ENCODE measurements around the gene ZBTB38. TPM values are rescaled to one million over a fixed set of nuclear protein-coding genes. Genes with fewer than 3 reads are reported as not detected.

ZBTB38 gene
- 10 to 100 TPM; 49.7 to 63.0 (median 59.4) TPM for polyA plus RNA-seq (ENCODE audit: insufficient read length in 4 of 4)

GRCh38 chr3:141368062-141368924 lies at the start of gene ZBTB38:
TSS of gene ZBTB38 (plus strand) at chr3:141368504. CDS start at chr3:141442389, 73,885 bp downstream.
- peak in 1 of 4 donors; percentile 65 for DNase-seq (ENCODE audit: low read depth in 4 of 4, low spot score in 3 of 4)

GRCh38 chr3:141320399-141321108 lies 47.8 kb upstream of the ZBTB38 start:
- DNase-seq (ENCODE audit: low read depth in 4 of 4, low spot score in 3 of 4): no peak

- DNase-seq (ENCODE audit: low read depth in 4 of 4, low spot score in 3 of 4): no peak
These were observed 47.2 kb upstream of the ZBTB38 start for GRCh38 chr3:141321109-141321497.

- no peak for DNase-seq (ENCODE audit: low read depth in 4 of 4, low spot score in 3 of 4)
These were observed 44.2 kb upstream of the ZBTB38 start for GRCh38 chr3:141323936-141324704.

GRCh38 chr3:141326123-141326522 lies 42.2 kb upstream of the ZBTB38 start:
- peak in 1 of 4 donors; percentile 20 for DNase-seq (ENCODE audit: low read depth in 4 of 4, low spot score in 3 of 4)

GRCh38 chr3:141326626-141327025 lies 41.7 kb upstream of the ZBTB38 start:
- DNase-seq (ENCODE audit: low read depth in 4 of 4, low spot score in 3 of 4): no peak

- DNase-seq (ENCODE audit: low read depth in 4 of 4, low spot score in 3 of 4): no peak
These were observed 39.8 kb upstream of the ZBTB38 start for GRCh38 chr3:141328286-141329166.

- DNase-seq (ENCODE audit: low read depth in 4 of 4, low spot score in 3 of 4): no peak
These were observed 38.1 kb upstream of the ZBTB38 start for GRCh38 chr3:141330235-141330634.

GRCh38 chr3:141330718-141331376 lies 37.5 kb upstream of the ZBTB38 start:
- no peak for DNase-seq (ENCODE audit: low read depth in 4 of 4, low spot score in 3 of 4)

- no peak for DNase-seq (ENCODE audit: low read depth in 4 of 4, low spot score in 3 of 4)
These were observed 36.7 kb upstream of the ZBTB38 start for GRCh38 chr3:141331377-141332318.

GRCh38 chr3:141332416-141332815 lies 35.9 kb upstream of the ZBTB38 start:
- no peak for DNase-seq (ENCODE audit: low read depth in 4 of 4, low spot score in 3 of 4)

- DNase-seq (ENCODE audit: low read depth in 4 of 4, low spot score in 3 of 4): no peak
These were observed 34.3 kb upstream of the ZBTB38 start for GRCh38 chr3:141333836-141334626.

GRCh38 chr3:141334627-141335250 lies 33.6 kb upstream of the ZBTB38 start:
- DNase-seq (ENCODE audit: low read depth in 4 of 4, low spot score in 3 of 4): no peak

- no peak for DNase-seq (ENCODE audit: low read depth in 4 of 4, low spot score in 3 of 4)
These were observed 32.7 kb upstream of the ZBTB38 start for GRCh38 chr3:141335531-141336061.

GRCh38 chr3:141336672-141337522 lies 31.4 kb upstream of the ZBTB38 start:
- no peak for DNase-seq (ENCODE audit: low read depth in 4 of 4, low spot score in 3 of 4)

- DNase-seq (ENCODE audit: low read depth in 4 of 4, low spot score in 3 of 4): no peak
These were observed 30.8 kb upstream of the ZBTB38 start for GRCh38 chr3:141337523-141337854.

Measured in right renal pelvis (tissue), 4 donors.